H1 (cell line): ENCODE results near the gene UBE2D2. TPM values are rescaled to one million over a fixed set of nuclear protein-coding genes. Genes with fewer than 3 reads are reported as not detected.

ENCODE experiments used
- CTCF ChIA-PET: fragments of 300-600 bp; sonication (Branson Sonifier 250); formaldehyde crosslinking; loops from one replicate; lab custom pipeline; 2021; ENCODE audit not compliant: partially characterized antibody; lab: Charles Lee
- POLR2A ChIA-PET: fragments of 300-600 bp; sonication (Branson Sonifier 250); formaldehyde crosslinking; loops from one replicate; lab custom pipeline; 2021; ENCODE audit warnings: inconsistent platforms; ENCODE audit not compliant: partially characterized antibody; lab: Charles Lee
- DNase-seq, 2 experiments: peaks; one replicate each; pipeline versions ENCODE4 v3.0.0 to v3.0.0-alpha.2; 2010 to 2022; ENCODE audit warnings: low spot score in 2 of 2, low read depth in 1 of 2, mixed read lengths in 1 of 2
- FAIRE-seq: peaks from 2 replicates; lab custom pipeline; 2011; peaks lifted over from hg19 to GRCh38; lab: Jason Lieb, UNC
- H2AFZ ChIP-seq: 2 replicates; pipeline ENCODE4 v1.8.1; 2012; ENCODE audit warnings: low read length, inconsistent platforms
- H2AK5ac ChIP-seq: 2 replicates; pipeline ENCODE4 v1.6.1; 2013; ENCODE audit warnings: low read depth, low read length
- H2BK120ac ChIP-seq: replicated peaks from 2 replicates; pipeline ENCODE3; 2013; ENCODE audit warnings: low read depth, low read length, inconsistent platforms
- H2BK12ac ChIP-seq: 2 replicates; pipeline ENCODE4 v1.6.1; 2013; ENCODE audit warnings: low read depth, low read length
- H2BK15ac ChIP-seq: 2 replicates; pipeline ENCODE4 v1.6.1; 2013; ENCODE audit warnings: low read length
- H2BK20ac ChIP-seq: 2 replicates; pipeline ENCODE4 v1.6.1; 2013; ENCODE audit warnings: low read length
- H2BK5ac ChIP-seq: 2 replicates; pipeline ENCODE4 v1.6.1; 2013; ENCODE audit warnings: low read depth, low read length
- H3K14ac ChIP-seq: 2 replicates; pipeline ENCODE4 v1.6.1; 2013; ENCODE audit warnings: inconsistent platforms; ENCODE audit not compliant: insufficient read length
- H3K18ac ChIP-seq: 2 replicates; pipeline ENCODE4 v1.6.1; 2013; ENCODE audit warnings: low read length; ENCODE audit errors: extremely low read depth
- H3K23ac ChIP-seq: 2 replicates; pipeline ENCODE4 v1.6.1; 2013; ENCODE audit warnings: inconsistent platforms; ENCODE audit not compliant: insufficient read length
- H3K23me2 ChIP-seq: 2 replicates; pipeline ENCODE4 v1.6.1; 2013; ENCODE audit warnings: low read depth, low read length
- H3K27ac ChIP-seq: 2 replicates; pipeline ENCODE4 v1.6.1; 2011; ENCODE audit warnings: low read depth, low read length, inconsistent platforms
- H3K27me3 ChIP-seq, 4 experiments: replicated peaks in 1 of 4; 1 replicate in 1 of 4; 2 replicates in 3 of 4; pipeline versions ENCODE4 v1.6.1 to v1.8.1; 2011 to 2013; ENCODE audit warnings: low read length in 3 of 4, mild to moderate bottlenecking in 3 of 4, inconsistent platforms in 2 of 4, mixed read lengths in 2 of 4, moderate library complexity in 1 of 4; ENCODE audit not compliant: control insufficient read depth in 3 of 4, insufficient read depth in 3 of 4; ENCODE audit errors: extremely low read depth in 1 of 4
- H3K36me3 ChIP-seq, 4 experiments: 2 replicates each; pipeline versions ENCODE4 v1.6.1 to v1.8.1; 2011 to 2013; ENCODE audit warnings: mild to moderate bottlenecking in 4 of 4, low read length in 3 of 4, moderate library complexity in 2 of 4, control low read depth in 1 of 4, inconsistent platforms in 1 of 4; ENCODE audit not compliant: insufficient read depth in 4 of 4, control insufficient read depth in 2 of 4
- H3K4ac ChIP-seq: replicated peaks from 2 replicates; pipeline ENCODE3; 2013; ENCODE audit warnings: low read length, low read depth, mixed read lengths, inconsistent platforms; ENCODE audit not compliant: insufficient read length
- H3K4me1 ChIP-seq, 4 experiments: replicated peaks in 1 of 4; 1 replicate in 1 of 4; 2 replicates in 3 of 4; pipeline versions ENCODE4 v1.6.1 to v1.8.1; 2011 to 2013; ENCODE audit warnings: low read length in 3 of 4, inconsistent platforms in 2 of 4, mixed read lengths in 1 of 4; ENCODE audit not compliant: insufficient read depth in 4 of 4, control insufficient read depth in 3 of 4
- H3K4me2 ChIP-seq, 2 experiments: 2 replicates each; pipeline versions ENCODE4 v1.6.1 to v1.8.1; 2011 to 2013; ENCODE audit warnings: low read depth in 2 of 2, low read length in 2 of 2, control low read depth in 1 of 2, inconsistent platforms in 1 of 2, mild to moderate bottlenecking in 1 of 2; ENCODE audit not compliant: insufficient read depth in 1 of 2
- H3K4me3 ChIP-seq, 4 experiments: fragments of 200-600, 300-600 bp in 1 of 4; sonication (generic), shearing (Covaris generic), sonication (Bioruptor Twin) in 1 of 4; 2 replicates each; pipeline versions ENCODE4 v1.5.1 to v1.8.1; 2011 to 2016; ENCODE audit warnings: low read length in 4 of 4, low read depth in 3 of 4, control low read depth in 2 of 4, inconsistent platforms in 2 of 4, mild to moderate bottlenecking in 2 of 4, mixed read lengths in 1 of 4, moderate library complexity in 1 of 4; ENCODE audit not compliant: insufficient read depth in 2 of 4; ENCODE audit errors: extremely low read depth in 1 of 4
- H3K56ac ChIP-seq: replicated peaks from 2 replicates; pipeline ENCODE3; 2013; ENCODE audit warnings: low read depth, mild to moderate bottlenecking, mixed read lengths, low read length, inconsistent platforms; ENCODE audit not compliant: insufficient read length
- H3K79me1 ChIP-seq: 2 replicates; pipeline ENCODE4 v1.6.1; 2013; ENCODE audit warnings: low read depth, low read length, control low read depth
- H3K79me2 ChIP-seq, 2 experiments: 2 replicates each; pipeline versions ENCODE4 v1.6.1 to v1.8.1; 2012 to 2013; ENCODE audit warnings: low read length in 2 of 2, mild to moderate bottlenecking in 2 of 2, inconsistent platforms in 1 of 2; ENCODE audit not compliant: insufficient read depth in 2 of 2, control insufficient read depth in 1 of 2
- H3K9ac ChIP-seq, 4 experiments: replicated peaks in 1 of 4; 1 replicate in 1 of 4; 2 replicates in 3 of 4; pipeline versions ENCODE4 v1.6.1 to v1.8.1; 2011 to 2013; ENCODE audit warnings: low read depth in 3 of 4, low read length in 3 of 4, control low read depth in 2 of 4, mild to moderate bottlenecking in 2 of 4, moderate library complexity in 2 of 4, inconsistent platforms in 1 of 4; ENCODE audit errors: extremely low read depth in 1 of 4
- H3K9me3 ChIP-seq, 2 experiments: 2 replicates each; pipeline versions ENCODE4 v1.6.1 to v1.8.1; 2012 to 2013; ENCODE audit warnings: mild to moderate bottlenecking in 2 of 2, moderate library complexity in 2 of 2, control low read depth in 1 of 2, inconsistent platforms in 1 of 2, low read depth in 1 of 2, low read length in 1 of 2, mixed read lengths in 1 of 2; ENCODE audit not compliant: insufficient read depth in 2 of 2
- H4K20me1 ChIP-seq, 2 experiments: replicated peaks in 1 of 2; 2 replicates each; pipeline versions ENCODE3 to v1.8.1; 2011 to 2013; ENCODE audit warnings: inconsistent platforms in 2 of 2, low read length in 2 of 2, mild to moderate bottlenecking in 1 of 2; ENCODE audit not compliant: insufficient read depth in 2 of 2, control insufficient read depth in 1 of 2
- H4K5ac ChIP-seq: 2 replicates; pipeline ENCODE4 v1.6.1; 2013; ENCODE audit warnings: low read length, low read depth, mixed read lengths, inconsistent platforms; ENCODE audit not compliant: insufficient read length
- H4K8ac ChIP-seq: 2 replicates; pipeline ENCODE4 v1.8.0; 2013; ENCODE audit warnings: mild to moderate bottlenecking, moderate library complexity, low read length, inconsistent platforms; ENCODE audit not compliant: insufficient read depth; ENCODE audit errors: extremely low read depth
- H4K91ac ChIP-seq: replicated peaks from 2 replicates; pipeline ENCODE3; 2013; ENCODE audit warnings: low read length, mixed read lengths, inconsistent platforms; ENCODE audit not compliant: insufficient read length
- POLR2AphosphoS5 ChIP-seq: IDR thresholded peaks from 2 replicates; pipeline ENCODE4 v1.6.1; 2011; ENCODE audit warnings: low read depth, low read length
- RBBP5 ChIP-seq: IDR thresholded peaks from 2 replicates; pipeline ENCODE4 v1.7.1; 2012; ENCODE audit warnings: low read depth, mild to moderate bottlenecking, inconsistent platforms, low read length, moderate library complexity, borderline replicate concordance
- WGBS, 2 experiments: shearing (Covaris generic) in 1 of 2; methylation state at CpG; one replicate each; pipeline versions ENCODE4 v1.1.6 to v1.1.7; 2013 to 2015; ENCODE audit warnings: low lambda C conversion rate in 2 of 2, mixed read lengths in 2 of 2, inconsistent platforms in 1 of 2, low coverage in 1 of 2, missing lambda C conversion rate in 1 of 2; ENCODE audit not compliant: insufficient replicate concordance in 2 of 2, insufficient coverage in 1 of 2, insufficient read length in 1 of 2; ENCODE audit errors: extremely low coverage in 1 of 2, missing lambda C conversion rate in 1 of 2; 5-methylcytosine and 5-hydroxymethylcytosine counted together
- polyA plus RNA-seq, 7 experiments: library from polyadenylated mRNA; depleted of rRNA in 3 of 7; stranded (reverse) in 5 of 7; unstranded in 2 of 7; fragments of >200 nt in 5 of 7; fragments of 200-250 nt in 2 of 7; gene quantifications; 1 replicate in 5 of 7; 2 replicates in 1 of 7; 4 replicates in 1 of 7; pipeline versions ENCODE4 v1.2.1 to v1.2.3, GENCODE V29; 2011 to 2013; ENCODE audit warnings: missing spikeins in 2 of 7, mixed read lengths in 2 of 7
- total RNA-seq: library from RNA; stranded (reverse); fragmentation: NEBNext Ultra II Directional; extraction: Animal tissue kit (Norgen Biotek cat#: 25700); gene quantifications from 2 replicates; pipeline ENCODE4 v1.2.1, GENCODE V29; 2021

UBE2D2 gene
- total and polyA plus RNA-seq, 2 of the 8 experiments (the other 6 are each of a cell fraction or from before 2014, with no cell fraction given): 66.9 to 203 TPM

DNA sequence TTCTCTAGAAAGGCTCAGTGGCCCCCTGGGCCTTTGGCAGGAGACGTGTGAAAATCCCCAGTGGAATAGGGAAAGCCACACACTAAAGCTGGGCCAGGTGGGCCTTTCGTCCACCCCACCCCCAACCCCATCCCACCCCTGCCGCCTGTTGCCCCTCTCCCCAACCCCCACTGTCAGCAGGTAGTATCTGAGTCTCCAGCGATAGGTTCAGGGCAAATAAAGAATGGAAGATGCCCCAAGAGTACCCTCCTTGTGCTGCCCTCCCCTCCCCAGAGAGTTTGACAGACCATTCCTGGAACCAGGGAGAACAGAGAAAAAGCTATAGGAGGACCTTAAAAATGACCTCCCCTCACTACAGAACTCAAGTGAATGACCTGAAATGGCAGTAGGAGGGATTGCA, 36.7 kb upstream of the UBE2D2 start:
- Histone ChIP-seq H3K4me1 (peaks cover 6 to 32% (median 28%) of the 10 kb centered on the region in 4 experiments; a peak in 6 of 7 replicates), H3K56ac (no peak overlapping the region), H3K23me2 (peaks cover 4% of the 10 kb centered on the region; the same call in 1 of the 2 replicates), H3K4me2 (peak overlapping the region; percentile 32 to 55), H2BK120ac (peak overlapping the region; percentile 16), H3K23ac (no peak overlapping the region), H2AFZ (no peak overlapping the region), H3K18ac (no peak overlapping the region), H2AK5ac (no peak overlapping the region), H2BK12ac (0 out of 2 replicates have a peak overlapping the region, but pooled peaks have one; percentile 4), H2BK5ac (peak overlapping the region; percentile 36; the same call in 1 of the 2 replicates), H4K20me1 (no peaks in the 10 kb centered on the region), H4K5ac (no peak overlapping the region), H2BK20ac (no peak overlapping the region), H3K27ac (no peak overlapping the region), H3K36me3 (no peaks in the 10 kb centered on the region), H3K4me3 (peak overlapping the region in 1 of 4 experiments; percentile 38; a peak in 1 of 8 replicates), H3K9ac (no peak overlapping the region), H3K4ac (no peak overlapping the region), H4K91ac (no peak overlapping the region), H2BK15ac (no peak overlapping the region), H3K79me2 (no peaks in the 10 kb centered on the region), H4K8ac (no peak overlapping the region), H3K14ac (no peak overlapping the region), H3K9me3 (no peaks in the 10 kb centered on the region), H3K27me3 (no peaks in the 10 kb centered on the region), H3K79me1 (no peaks in the 10 kb centered on the region)
- POLR2A ChIA-PET: interaction anchor here (0.7 to 3.6 kb wide), 14 partner anchors 11 to 230 kb away, joined by 3 to 17 read pairs (median 4); partner anchors contain the start of genes DNAJC18, SPATA24 and UBE2D2
- no peak for DNase-seq
- TF ChIP-seq POLR2AphosphoS5 (no peak), RBBP5 (0 out of 2 replicates have a peak, but pooled peaks have one; percentile 11)
- 0% methylated on average over 2 of the region's 4 CpGs; no CpG with 5 or more reads in 1 of the 2 experiments for WGBS, 2 experiments
- no peak for FAIRE-seq
- CTCF ChIA-PET: interaction anchor here (0.7 to 17.5 kb wide), 14 partner anchors 9 to 245 kb away, joined by 3 to 319 read pairs (median 3); partner anchors contain the start of genes STING1 and UBE2D2
